Measurements from ENCODE around the gene FRMD5. TPM values are rescaled to one million over a fixed set of nuclear protein-coding genes. Genes with fewer than 3 reads are reported as not detected.

Gene FRMD5
- polyA plus RNA-seq, 1 experiment, result 5.2 TPM

GRCh38 chr15:43895586-43895985 lies 299.5 kb downstream of the FRMD5 start:
- Histone ChIP-seq H3K27ac (ENCODE audit: low read depth, low read length) (no peak overlapping the region), H3K9me3 (ENCODE audit: control insufficient read depth, insufficient read depth, low read length) (no peaks in the 10 kb centered on the region; the same call in 1 of the 2 replicates), H3K4me3 (ENCODE audit: low read depth, low read length) (no peak overlapping the region), H3K27me3 (ENCODE audit: control insufficient read depth, insufficient read depth, low read length) (no peaks in the 10 kb centered on the region)
- DNase-seq (ENCODE audit: low read depth, low spot score), result no peak
- TF ChIP-seq, protein P1, sequence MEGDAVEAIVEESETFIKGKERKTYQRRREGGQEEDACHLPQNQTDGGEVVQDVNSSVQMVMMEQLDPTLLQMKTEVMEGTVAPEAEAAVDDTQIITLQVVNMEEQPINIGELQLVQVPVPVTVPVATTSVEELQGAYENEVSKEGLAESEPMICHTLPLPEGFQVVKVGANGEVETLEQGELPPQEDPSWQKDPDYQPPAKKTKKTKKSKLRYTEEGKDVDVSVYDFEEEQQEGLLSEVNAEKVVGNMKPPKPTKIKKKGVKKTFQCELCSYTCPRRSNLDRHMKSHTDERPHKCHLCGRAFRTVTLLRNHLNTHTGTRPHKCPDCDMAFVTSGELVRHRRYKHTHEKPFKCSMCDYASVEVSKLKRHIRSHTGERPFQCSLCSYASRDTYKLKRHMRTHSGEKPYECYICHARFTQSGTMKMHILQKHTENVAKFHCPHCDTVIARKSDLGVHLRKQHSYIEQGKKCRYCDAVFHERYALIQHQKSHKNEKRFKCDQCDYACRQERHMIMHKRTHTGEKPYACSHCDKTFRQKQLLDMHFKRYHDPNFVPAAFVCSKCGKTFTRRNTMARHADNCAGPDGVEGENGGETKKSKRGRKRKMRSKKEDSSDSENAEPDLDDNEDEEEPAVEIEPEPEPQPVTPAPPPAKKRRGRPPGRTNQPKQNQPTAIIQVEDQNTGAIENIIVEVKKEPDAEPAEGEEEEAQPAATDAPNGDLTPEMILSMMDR (IDR thresholded peaks at IDR 0.05; ENCODE audit: low read depth, low read length), result no peak
- ChIA-PET POLR2A (no interaction called here), CTCF (interaction anchor here (0.9 to 1.5 kb wide), 3 partner anchors 8 to 324 kb away, joined by 3 to 5 read pairs (median 5); no protein-coding TSS in a partner anchor)

GRCh38 chr15:43893956-43894355 lies 301.1 kb downstream of the FRMD5 start:
- CTCF ChIA-PET, result interaction anchor here (0.6 kb wide), 1 partner anchor 322 kb away, joined by 5 read pairs; no protein-coding TSS in a partner anchor
- H3K4me3 ChIP-seq (ENCODE audit: low read depth, low read length), result no peak overlapping the region
- no peaks in the 10 kb centered on the region for H3K27me3 ChIP-seq (ENCODE audit: control insufficient read depth, insufficient read depth, low read length)
- POLR2A ChIA-PET, result no interaction called here
- DNase-seq (ENCODE audit: low read depth, low spot score), result no peak
- TF ChIP-seq, protein P1 (IDR thresholded peaks at IDR 0.05; ENCODE audit: low read depth, low read length), result no peak
- no peak overlapping the region for H3K27ac ChIP-seq (ENCODE audit: low read depth, low read length)
- H3K9me3 ChIP-seq (ENCODE audit: control insufficient read depth, insufficient read depth, low read length), result no peaks in the 10 kb centered on the region; the same call in 1 of the 2 replicates

GRCh38 chr15:43889042-43889441 lies 306.0 kb downstream of the FRMD5 start:
- Histone ChIP-seq H3K27ac (ENCODE audit: low read depth, low read length) (no peak overlapping the region), H3K4me3 (ENCODE audit: low read depth, low read length) (no peak overlapping the region), H3K9me3 (ENCODE audit: control insufficient read depth, insufficient read depth, low read length) (no peaks in the 10 kb centered on the region; the same call in 1 of the 2 replicates), H3K27me3 (ENCODE audit: control insufficient read depth, insufficient read depth, low read length) (no peaks in the 10 kb centered on the region)
- POLR2A ChIA-PET, result no interaction called here
- CTCF ChIA-PET, result no interaction called here
- DNase-seq (ENCODE audit: low read depth, low spot score), result no peak
- TF ChIP-seq, protein P1 (IDR thresholded peaks at IDR 0.05; ENCODE audit: low read depth, low read length), result no peak

- ChIA-PET CTCF (interaction anchor here (1.0 to 1.1 kb wide), 2 partner anchors 15 to 332 kb away, joined by 3 to 5 read pairs; no protein-coding TSS in a partner anchor), POLR2A (no interaction called here)
- Histone ChIP-seq H3K27ac (ENCODE audit: low read depth, low read length) (no peak overlapping the region), H3K9me3 (ENCODE audit: control insufficient read depth, insufficient read depth, low read length) (no peaks in the 10 kb centered on the region), H3K27me3 (ENCODE audit: control insufficient read depth, insufficient read depth, low read length) (no peaks in the 10 kb centered on the region), H3K4me3 (ENCODE audit: low read depth, low read length) (no peak overlapping the region)
- no peak for DNase-seq (ENCODE audit: low read depth, low spot score)
- TF ChIP-seq, protein P1 (IDR thresholded peaks at IDR 0.05; ENCODE audit: low read depth, low read length), result no peak
These were observed 307.2 kb downstream of the FRMD5 start for GRCh38 chr15:43887901-43888300.

- no peaks in the 10 kb centered on the region for H3K27me3 ChIP-seq (ENCODE audit: control insufficient read depth, insufficient read depth, low read length)
- TF ChIP-seq, protein P1 (IDR thresholded peaks at IDR 0.05; ENCODE audit: low read depth, low read length), result no peak
- H3K9me3 ChIP-seq (ENCODE audit: control insufficient read depth, insufficient read depth, low read length), result no peaks in the 10 kb centered on the region
- CTCF ChIA-PET, result no interaction called here
- H3K4me3 ChIP-seq (ENCODE audit: low read depth, low read length), result no peak overlapping the region
- DNase-seq (ENCODE audit: low read depth, low spot score), result no peak
- POLR2A ChIA-PET, result no interaction called here
- H3K27ac ChIP-seq (ENCODE audit: low read depth, low read length), result no peak overlapping the region
These were observed 308.5 kb downstream of the FRMD5 start for GRCh38 chr15:43886558-43886957.

Data from AG04450 (cell line).